Lower lobe of right lung (tissue), 2 donors: Measurements from ENCODE around the gene MRGPRD. TPM values are rescaled to one million over a fixed set of nuclear protein-coding genes. Genes with fewer than 3 reads are reported as not detected.
A peak's percentile ranks its signal among the peaks of the same experiment; 100 is the strongest.

Source experiments
- ATAC-seq, 2 donors: fragments of 200-7000 bp; cut with Tn5 transposase; one replicate each; pipeline ENCODE4 v1.9.1; 2020 to 2022; ENCODE audit warnings: mild to moderate bottlenecking in 2 of 2, moderate library complexity in 2 of 2
- DNase-seq: peaks from one replicate; pipeline ENCODE4 v3.0.0-alpha.2; 2020
- H3K27ac ChIP-seq: fragments of 200-600 bp; one replicate; pipeline ENCODE4 v1.8.0; 2022
- H3K27me3 ChIP-seq: fragments of 200-600 bp; one replicate; pipeline ENCODE4 v1.8.0; 2022; ENCODE audit warnings: low read depth
- H3K36me3 ChIP-seq: fragments of 200-600 bp; one replicate; pipeline ENCODE4 v1.8.0; 2022; ENCODE audit warnings: mild to moderate bottlenecking
- H3K4me1 ChIP-seq: fragments of 200-600 bp; one replicate; pipeline ENCODE4 v1.8.0; 2022
- H3K4me3 ChIP-seq: fragments of 200-600 bp; one replicate; pipeline ENCODE4 v1.8.0; 2022; ENCODE audit warnings: mild to moderate bottlenecking
- H3K9me3 ChIP-seq: fragments of 200-600 bp; one replicate; pipeline ENCODE4 v1.8.0; 2022
- CTCF ChIP-seq: fragments of 200-600 bp; IDR thresholded peaks from one replicate; pipeline ENCODE4 v1.8.0; 2022; ENCODE audit warnings: antibody characterized with exemption, mild to moderate bottlenecking
- intact Hi-C: fragments of 100-400 bp; cut with DNase I; formaldehyde crosslinking; loops from one replicate; pipeline ENCODE4 v1.11.0; 2022
- total RNA-seq: library from RNA; stranded (reverse); fragmentation: NEBNext Ultra II Directional; extraction: Animal tissue kit (Norgen Biotek cat#: 25700); gene quantifications from one replicate; pipeline ENCODE4 v1.2.1, GENCODE V29; 2021
- donor health status: DM: no; HTN: yes; CAD: no; lungs with severe emphysema.

The MRGPRD gene
- total RNA-seq, 1 donor from 2014 or later, result not detected

- intact Hi-C loops, result no loop called here
These were observed 38.0 kb downstream of the MRGPRD start for GRCh38 chr11:68942751-68943271.

GRCh38 chr11:68942095-68942620, 38.6 kb downstream of the MRGPRD start:
- intact Hi-C loops, result no loop called here
- no peak for DNase-seq
- H3K36me3 ChIP-seq, result peaks cover 36% of the 10 kb centered on the region

More at GRCh38 chr11:68942751-68943271, 38.0 kb downstream of the MRGPRD start:
- Histone ChIP-seq H3K4me1 (no peaks in the 10 kb centered on the region), H3K27ac (peak overlapping the region; percentile 18), H3K27me3 (no peaks in the 10 kb centered on the region), H3K36me3 (peaks cover 29% of the 10 kb centered on the region), H3K9me3 (no peaks in the 10 kb centered on the region), H3K4me3 (no peak overlapping the region)
- peak in 1 of 2 donors; percentile 23 for ATAC-seq
- DNase-seq, result no peak
- TF ChIP-seq CTCF, result no peak

GRCh38 chr11:68941324-68942094, 39.3 kb downstream of the MRGPRD start:
- DNase-seq, result no peak
- no peak overlapping the region for H3K4me3 ChIP-seq
- no peaks in the 10 kb centered on the region for H3K9me3 ChIP-seq
- no peak for TF ChIP-seq CTCF
- intact Hi-C loops, result no loop called here
- H3K27ac ChIP-seq, result peak overlapping the region; percentile 18
- H3K4me1 ChIP-seq, result no peaks in the 10 kb centered on the region
- no peak for ATAC-seq
- no peaks in the 10 kb centered on the region for H3K27me3 ChIP-seq
- peaks cover 42% of the 10 kb centered on the region for H3K36me3 ChIP-seq

More at GRCh38 chr11:68942095-68942620, 38.6 kb downstream of the MRGPRD start:
- Histone ChIP-seq H3K9me3 (no peaks in the 10 kb centered on the region), H3K27me3 (no peaks in the 10 kb centered on the region), H3K4me3 (no peak overlapping the region), H3K4me1 (no peaks in the 10 kb centered on the region), H3K27ac (peak overlapping the region; percentile 18)
- ATAC-seq, result no peak
- no peak for TF ChIP-seq CTCF

GRCh38 chr11:68940651-68941323, 40.0 kb downstream of the MRGPRD start:
- no peak overlapping the region for H3K4me3 ChIP-seq
- no peak for TF ChIP-seq CTCF
- peaks cover 50% of the 10 kb centered on the region for H3K36me3 ChIP-seq
- no peaks in the 10 kb centered on the region for H3K27me3 ChIP-seq
- no peak overlapping the region for H3K27ac ChIP-seq
- intact Hi-C loops, result no loop called here
- no peaks in the 10 kb centered on the region for H3K9me3 ChIP-seq
- DNase-seq, result no peak
- ATAC-seq, result no peak
- no peaks in the 10 kb centered on the region for H3K4me1 ChIP-seq

GRCh38 chr11:68939583-68940555, 40.9 kb downstream of the MRGPRD start:
- no peaks in the 10 kb centered on the region for H3K27me3 ChIP-seq
- ATAC-seq, result no peak
- no peaks in the 10 kb centered on the region for H3K4me1 ChIP-seq
- no peak overlapping the region for H3K4me3 ChIP-seq
- H3K27ac ChIP-seq, result no peak overlapping the region
- H3K36me3 ChIP-seq, result peaks cover 59% of the 10 kb centered on the region
- H3K9me3 ChIP-seq, result no peaks in the 10 kb centered on the region
- no peak for TF ChIP-seq CTCF
- intact Hi-C loops, result no loop called here
- no peak for DNase-seq
